LNCaP clone FGC (cell line): ENCODE measurements around the gene DTNBP1.

Source experiments
- DNase-seq: peaks from one replicate; pipeline ENCODE4 v3.0.0-alpha.2; 2011; ENCODE audit warnings: low read depth
- H3K4me3 ChIP-seq: 2 replicates; pipeline ENCODE4 v1.5.1; 2011; ENCODE audit warnings: mild to moderate bottlenecking, low read depth, low read length, control low read depth
- CTCF ChIP-seq: IDR thresholded peaks from 2 replicates; pipeline ENCODE4 v1.5.1; 2012; ENCODE audit warnings: mild to moderate bottlenecking; ENCODE audit not compliant: control insufficient read depth, insufficient read depth; ENCODE audit errors: extremely low read depth

Gene DTNBP1

GRCh38 chr6:15607603-15608002 lies 55.2 kb downstream of the DTNBP1 start:
- no peak overlapping the region for H3K4me3 ChIP-seq
- no peak for TF ChIP-seq CTCF
- DNase-seq = no peak

- no peak for DNase-seq
- TF ChIP-seq CTCF = no peak
- no peak overlapping the region for H3K4me3 ChIP-seq
Measured at GRCh38 chr6:15606347-15606746, 56.5 kb downstream of the DTNBP1 start.

- no peak for TF ChIP-seq CTCF
- DNase-seq = no peak
- H3K4me3 ChIP-seq = no peak overlapping the region
Measured at GRCh38 chr6:15604843-15605242, 58.0 kb downstream of the DTNBP1 start.

GRCh38 chr6:15602154-15602553 lies 60.7 kb downstream of the DTNBP1 start:
- TF ChIP-seq CTCF = no peak
- no peak for DNase-seq
- H3K4me3 ChIP-seq = no peak overlapping the region

GRCh38 chr6:15598273-15598798 lies 64.5 kb downstream of the DTNBP1 start:
- no peak for DNase-seq
- no peak overlapping the region for H3K4me3 ChIP-seq
- no peak for TF ChIP-seq CTCF

GRCh38 chr6:15596186-15596896 lies 66.5 kb downstream of the DTNBP1 start:
- DNase-seq = no peak
- no peak overlapping the region for H3K4me3 ChIP-seq
- no peak for TF ChIP-seq CTCF
